Measurements from ENCODE around the gene AFDN. TPM values are rescaled to one million over a fixed set of nuclear protein-coding genes. Genes with fewer than 3 reads are reported as not detected.

Gene AFDN
- total and polyA plus RNA-seq, 2 experiments from 2014 or later: 66.9 to 200 TPM

DNA sequence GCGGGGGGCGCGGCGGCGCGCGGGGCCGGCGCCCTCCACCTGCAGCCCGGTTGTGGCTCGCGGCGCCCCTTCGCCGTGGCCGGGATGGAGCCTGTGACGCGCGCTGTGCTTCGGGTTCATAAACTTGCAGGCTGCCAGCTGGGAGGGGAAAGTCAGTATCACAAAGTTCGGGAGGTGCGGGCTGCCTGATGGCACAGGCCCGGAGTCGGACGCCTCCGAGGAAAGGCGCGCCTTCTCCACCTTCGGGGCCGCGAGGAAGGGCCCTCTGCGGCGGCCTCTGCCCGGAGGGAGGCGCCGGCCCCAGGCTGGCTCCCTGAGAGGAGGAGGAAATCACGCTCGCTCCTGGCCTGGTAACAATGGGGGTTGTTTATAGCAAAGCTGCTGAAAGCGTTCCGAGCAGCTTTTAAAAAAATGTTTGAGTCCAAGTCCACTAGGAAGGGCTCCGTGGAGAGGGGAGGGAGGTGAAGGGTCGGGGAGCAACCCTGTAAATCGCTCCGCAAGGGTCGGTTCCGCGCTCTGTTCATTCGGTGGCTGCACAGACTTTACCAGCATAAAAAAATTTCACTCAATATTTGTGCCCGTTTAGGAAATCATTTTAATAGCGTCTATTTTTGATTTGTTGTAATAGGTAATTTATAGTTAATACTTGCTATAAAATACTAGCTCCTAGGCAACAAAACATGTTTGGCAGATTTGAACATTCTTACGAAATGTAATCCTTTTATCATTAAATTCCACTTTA is 1.0 kb downstream of the AFDN start:
- H2AFZ ChIP-seq: no peak overlapping the region
- ATAC-seq (peak; percentile 52), DNase-seq (ENCODE audit: low spot score) (peak; percentile 74)
- H3K27me3 Mint-ChIP-seq (ENCODE audit: insufficient read depth, low read depth, poor library complexity): peaks cover 20% of the 10 kb centered on the region
- no peaks in the 10 kb centered on the region for H3K36me3 ChIP-seq (ENCODE audit: insufficient read depth)
- no peaks in the 10 kb centered on the region for H3F3A ChIP-seq (replicated peaks; ENCODE audit: low read depth)
- peaks cover 52% of the 10 kb centered on the region for H3K79me2 ChIP-seq (replicated peaks; ENCODE audit: insufficient read depth)
- peaks cover 46% of the 10 kb centered on the region for H4K20me1 ChIP-seq (replicated peaks; ENCODE audit: insufficient read depth)
- H3K27me3 ChIP-seq (ENCODE audit: insufficient read depth): peaks cover 7% of the 10 kb centered on the region; the same call in 1 of the 2 replicates
- H3K4me1 Mint-ChIP-seq: peaks cover 44% of the 10 kb centered on the region
- peak overlapping the region; percentile 87 for H3K27ac ChIP-seq (ENCODE audit: low read depth)
- H3K4me1 ChIP-seq (ENCODE audit: insufficient read depth): peaks cover 25% of the 10 kb centered on the region
- peak overlapping the region; percentile 94 for H3K4me2 ChIP-seq
- peak overlapping the region; percentile 95 for H3K27ac Mint-ChIP-seq
- peak overlapping the region; percentile 98 for H3K4me3 Mint-ChIP-seq
- peaks cover 3% of the 10 kb centered on the region; the same call in 1 of the 3 replicates for H3K9me3 Mint-ChIP-seq
- H3K9me2 ChIP-seq (ENCODE audit: insufficient read depth): no peaks in the 10 kb centered on the region
- TF ChIP-seq, protein P1, sequence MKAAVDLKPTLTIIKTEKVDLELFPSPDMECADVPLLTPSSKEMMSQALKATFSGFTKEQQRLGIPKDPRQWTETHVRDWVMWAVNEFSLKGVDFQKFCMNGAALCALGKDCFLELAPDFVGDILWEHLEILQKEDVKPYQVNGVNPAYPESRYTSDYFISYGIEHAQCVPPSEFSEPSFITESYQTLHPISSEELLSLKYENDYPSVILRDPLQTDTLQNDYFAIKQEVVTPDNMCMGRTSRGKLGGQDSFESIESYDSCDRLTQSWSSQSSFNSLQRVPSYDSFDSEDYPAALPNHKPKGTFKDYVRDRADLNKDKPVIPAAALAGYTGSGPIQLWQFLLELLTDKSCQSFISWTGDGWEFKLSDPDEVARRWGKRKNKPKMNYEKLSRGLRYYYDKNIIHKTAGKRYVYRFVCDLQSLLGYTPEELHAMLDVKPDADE (IDR thresholded peaks at IDR 0.05): no peak
- TF ChIP-seq, protein P2, sequence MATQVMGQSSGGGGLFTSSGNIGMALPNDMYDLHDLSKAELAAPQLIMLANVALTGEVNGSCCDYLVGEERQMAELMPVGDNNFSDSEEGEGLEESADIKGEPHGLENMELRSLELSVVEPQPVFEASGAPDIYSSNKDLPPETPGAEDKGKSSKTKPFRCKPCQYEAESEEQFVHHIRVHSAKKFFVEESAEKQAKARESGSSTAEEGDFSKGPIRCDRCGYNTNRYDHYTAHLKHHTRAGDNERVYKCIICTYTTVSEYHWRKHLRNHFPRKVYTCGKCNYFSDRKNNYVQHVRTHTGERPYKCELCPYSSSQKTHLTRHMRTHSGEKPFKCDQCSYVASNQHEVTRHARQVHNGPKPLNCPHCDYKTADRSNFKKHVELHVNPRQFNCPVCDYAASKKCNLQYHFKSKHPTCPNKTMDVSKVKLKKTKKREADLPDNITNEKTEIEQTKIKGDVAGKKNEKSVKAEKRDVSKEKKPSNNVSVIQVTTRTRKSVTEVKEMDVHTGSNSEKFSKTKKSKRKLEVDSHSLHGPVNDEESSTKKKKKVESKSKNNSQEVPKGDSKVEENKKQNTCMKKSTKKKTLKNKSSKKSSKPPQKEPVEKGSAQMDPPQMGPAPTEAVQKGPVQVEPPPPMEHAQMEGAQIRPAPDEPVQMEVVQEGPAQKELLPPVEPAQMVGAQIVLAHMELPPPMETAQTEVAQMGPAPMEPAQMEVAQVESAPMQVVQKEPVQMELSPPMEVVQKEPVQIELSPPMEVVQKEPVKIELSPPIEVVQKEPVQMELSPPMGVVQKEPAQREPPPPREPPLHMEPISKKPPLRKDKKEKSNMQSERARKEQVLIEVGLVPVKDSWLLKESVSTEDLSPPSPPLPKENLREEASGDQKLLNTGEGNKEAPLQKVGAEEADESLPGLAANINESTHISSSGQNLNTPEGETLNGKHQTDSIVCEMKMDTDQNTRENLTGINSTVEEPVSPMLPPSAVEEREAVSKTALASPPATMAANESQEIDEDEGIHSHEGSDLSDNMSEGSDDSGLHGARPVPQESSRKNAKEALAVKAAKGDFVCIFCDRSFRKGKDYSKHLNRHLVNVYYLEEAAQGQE (IDR thresholded peaks at IDR 0.05; ENCODE audit: unreplicated experiment): no peak
- peak overlapping the region; percentile 80 for H3K4me3 ChIP-seq
- peaks cover 12% of the 10 kb centered on the region for H3K36me3 Mint-ChIP-seq (ENCODE audit: low read depth)

DNA sequence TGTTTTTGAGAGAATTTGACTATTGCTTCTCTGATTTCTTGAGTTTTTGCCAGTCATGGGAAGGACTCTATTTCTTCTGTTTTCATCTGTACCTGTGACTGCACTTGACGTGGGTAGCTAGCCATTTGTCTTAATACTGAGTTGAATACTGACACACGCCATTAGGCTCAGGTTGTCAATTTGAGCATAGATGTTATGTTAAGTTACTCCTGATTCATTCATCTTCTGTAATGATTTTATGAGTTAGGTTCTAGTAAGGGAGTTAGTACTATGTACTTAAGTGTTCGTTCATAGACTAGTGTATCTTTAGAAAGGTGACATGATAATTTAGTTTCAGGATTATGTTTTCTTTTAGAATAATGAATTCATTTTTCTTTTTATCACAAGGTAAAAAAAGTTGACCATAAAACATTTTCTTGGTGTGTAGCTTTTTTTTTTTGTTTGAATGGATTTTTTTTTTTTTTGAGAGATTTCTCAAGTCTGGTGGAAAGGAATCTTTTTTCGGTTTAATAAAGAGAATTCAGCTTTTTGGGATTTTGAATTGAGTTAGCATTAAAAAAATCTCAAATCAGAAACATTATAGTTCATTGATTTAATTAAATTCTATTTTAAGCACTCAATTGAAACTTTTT is 1.7 kb downstream of the AFDN start:
- H3K36me3 ChIP-seq (ENCODE audit: insufficient read depth): no peaks in the 10 kb centered on the region
- no peak for DNase-seq (ENCODE audit: low spot score)
- peak overlapping the region; percentile 94 for H3K4me2 ChIP-seq
- Mint-ChIP-seq H3K9me3 (peaks cover 3% of the 10 kb centered on the region; the same call in 1 of the 3 replicates), H3K4me1 (peaks cover 51% of the 10 kb centered on the region), H3K27ac (peak overlapping the region; percentile 95; the same call in 1 of the 2 replicates), H3K4me3 (peak overlapping the region; percentile 98), H3K36me3 (ENCODE audit: low read depth) (peaks cover 12% of the 10 kb centered on the region), H3K27me3 (ENCODE audit: insufficient read depth, low read depth, poor library complexity) (peaks cover 20% of the 10 kb centered on the region)
- H2AFZ ChIP-seq: no peak overlapping the region
- peaks cover 49% of the 10 kb centered on the region for H4K20me1 ChIP-seq (replicated peaks; ENCODE audit: insufficient read depth)
- ATAC-seq: no peak
- H3F3A ChIP-seq (replicated peaks; ENCODE audit: low read depth): no peaks in the 10 kb centered on the region
- no peaks in the 10 kb centered on the region for H3K9me2 ChIP-seq (ENCODE audit: insufficient read depth)
- peak overlapping the region; percentile 80 for H3K4me3 ChIP-seq
- H3K79me2 ChIP-seq (replicated peaks; ENCODE audit: insufficient read depth): peaks cover 59% of the 10 kb centered on the region
- no peak overlapping the region for H3K27ac ChIP-seq (ENCODE audit: low read depth)
- peaks cover 32% of the 10 kb centered on the region for H3K4me1 ChIP-seq (ENCODE audit: insufficient read depth)
- peaks cover 7% of the 10 kb centered on the region; the same call in 1 of the 2 replicates for H3K27me3 ChIP-seq (ENCODE audit: insufficient read depth)
- TF ChIP-seq EZH2 (IDR thresholded peaks at IDR 0.05; ENCODE audit: low read depth, unreplicated experiment) (no peak), ZNF114 (CRISPR knock-in tag; IDR thresholded peaks at IDR 0.05) (no peak), EZH2phosphoT487 (IDR thresholded peaks at IDR 0.05; ENCODE audit: unreplicated experiment) (no peak), STAT1 (IDR thresholded peaks at IDR 0.05; ENCODE audit: unreplicated experiment) (no peak)
- TF ChIP-seq, protein P1 (IDR thresholded peaks at IDR 0.05): no peak
- TF ChIP-seq, protein P2 (IDR thresholded peaks at IDR 0.05; ENCODE audit: unreplicated experiment): no peak
- TF ChIP-seq, protein P3, sequence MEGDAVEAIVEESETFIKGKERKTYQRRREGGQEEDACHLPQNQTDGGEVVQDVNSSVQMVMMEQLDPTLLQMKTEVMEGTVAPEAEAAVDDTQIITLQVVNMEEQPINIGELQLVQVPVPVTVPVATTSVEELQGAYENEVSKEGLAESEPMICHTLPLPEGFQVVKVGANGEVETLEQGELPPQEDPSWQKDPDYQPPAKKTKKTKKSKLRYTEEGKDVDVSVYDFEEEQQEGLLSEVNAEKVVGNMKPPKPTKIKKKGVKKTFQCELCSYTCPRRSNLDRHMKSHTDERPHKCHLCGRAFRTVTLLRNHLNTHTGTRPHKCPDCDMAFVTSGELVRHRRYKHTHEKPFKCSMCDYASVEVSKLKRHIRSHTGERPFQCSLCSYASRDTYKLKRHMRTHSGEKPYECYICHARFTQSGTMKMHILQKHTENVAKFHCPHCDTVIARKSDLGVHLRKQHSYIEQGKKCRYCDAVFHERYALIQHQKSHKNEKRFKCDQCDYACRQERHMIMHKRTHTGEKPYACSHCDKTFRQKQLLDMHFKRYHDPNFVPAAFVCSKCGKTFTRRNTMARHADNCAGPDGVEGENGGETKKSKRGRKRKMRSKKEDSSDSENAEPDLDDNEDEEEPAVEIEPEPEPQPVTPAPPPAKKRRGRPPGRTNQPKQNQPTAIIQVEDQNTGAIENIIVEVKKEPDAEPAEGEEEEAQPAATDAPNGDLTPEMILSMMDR (conservative IDR thresholded peaks at IDR 0.05; ENCODE audit: low read depth in 2 of 2): no peak
